GM21515 (cell line): ENCODE data around the gene TMPRSS4.
"Not testable (repeated sequence)": the region's sequence is repeated elsewhere in the genome, so short reads cannot be mapped to it uniquely, and the experiment has no call there.

Experiments used
- ATAC-seq: cut with Tn5 transposase; IDR thresholded peaks from one replicate; pipeline ENCODE4 v1.9.1; 2021; ENCODE audit not compliant: unreplicated experiment

The TMPRSS4 gene

GRCh38 chr11:118055966-118056365 is 20.9 kb upstream of the TMPRSS4 start:
- no peak for ATAC-seq

GRCh38 chr11:118056806-118057205 is 20.1 kb upstream of the TMPRSS4 start:
- no peak for ATAC-seq

- ATAC-seq = no peak
Measured at GRCh38 chr11:118057251-118058145, 19.4 kb upstream of the TMPRSS4 start.

GRCh38 chr11:118058311-118059245 is 18.3 kb upstream of the TMPRSS4 start:
- ATAC-seq = no peak

GRCh38 chr11:118059246-118059940 is 17.5 kb upstream of the TMPRSS4 start:
- no peak for ATAC-seq

- ATAC-seq = no peak
Measured at GRCh38 chr11:118060081-118060661, 16.7 kb upstream of the TMPRSS4 start.

- no peak for ATAC-seq
Measured at GRCh38 chr11:118060869-118061268, 16.0 kb upstream of the TMPRSS4 start.

GRCh38 chr11:118061586-118062125 is 15.2 kb upstream of the TMPRSS4 start:
- no peak for ATAC-seq

GRCh38 chr11:118062181-118062580 is 14.7 kb upstream of the TMPRSS4 start:
- not testable (repeated sequence) for ATAC-seq

- not testable (repeated sequence) for ATAC-seq
Measured at GRCh38 chr11:118062631-118063030, 14.2 kb upstream of the TMPRSS4 start.

GRCh38 chr11:118064956-118065355 is 11.9 kb upstream of the TMPRSS4 start:
- ATAC-seq = no peak

GRCh38 chr11:118065384-118065783 is 11.5 kb upstream of the TMPRSS4 start:
- ATAC-seq = no peak

GRCh38 chr11:118067006-118067405 is 9.9 kb upstream of the TMPRSS4 start:
- no peak for ATAC-seq

- ATAC-seq = no peak
Measured at GRCh38 chr11:118068206-118068944, 8.5 kb upstream of the TMPRSS4 start.

- no peak for ATAC-seq
Measured at GRCh38 chr11:118068945-118069612, 7.8 kb upstream of the TMPRSS4 start.

GRCh38 chr11:118071416-118072030 is 5.4 kb upstream of the TMPRSS4 start:
- no peak for ATAC-seq

GRCh38 chr11:118073554-118073953 is 3.3 kb upstream of the TMPRSS4 start:
- no peak for ATAC-seq

- no peak for ATAC-seq
Measured at GRCh38 chr11:118074091-118074685, 2.7 kb upstream of the TMPRSS4 start.
